Activated CD8-positive, alpha-beta memory T cell treated with anti-CD3 and anti-CD28 coated beads for 48 hours (primary cell): ENCODE measurements around the gene CEP112.
"Not testable (repeated sequence)": the region's sequence is repeated elsewhere in the genome, so short reads cannot be mapped to it uniquely, and the experiment has no call there.

Source experiments
- DNase-seq, 3 experiments: peaks; one replicate each; pipeline ENCODE4 v3.0.0-alpha.2; 2020; ENCODE audit warnings: low read depth in 2 of 3, low spot score in 2 of 3

CEP112 gene

DNA sequence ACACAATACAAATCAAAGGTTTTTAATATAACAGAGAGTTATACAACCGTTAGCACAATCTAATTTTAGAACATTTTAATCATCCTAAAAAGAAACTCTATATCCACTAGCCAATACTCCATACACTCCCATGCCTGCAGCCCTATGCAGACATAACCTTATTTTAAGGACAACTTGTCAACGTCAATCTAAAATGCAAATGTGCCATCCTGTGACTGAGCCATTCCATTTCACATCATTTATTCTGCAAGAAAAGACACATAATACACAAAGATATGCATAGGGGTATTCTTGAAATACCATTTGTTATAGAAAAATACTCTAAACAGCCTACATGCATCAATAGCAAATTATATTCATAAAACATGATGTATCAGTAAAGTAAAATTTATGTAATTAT is 106.7 kb downstream of the CEP112 start:
- DNase-seq, result no peak

DNA sequence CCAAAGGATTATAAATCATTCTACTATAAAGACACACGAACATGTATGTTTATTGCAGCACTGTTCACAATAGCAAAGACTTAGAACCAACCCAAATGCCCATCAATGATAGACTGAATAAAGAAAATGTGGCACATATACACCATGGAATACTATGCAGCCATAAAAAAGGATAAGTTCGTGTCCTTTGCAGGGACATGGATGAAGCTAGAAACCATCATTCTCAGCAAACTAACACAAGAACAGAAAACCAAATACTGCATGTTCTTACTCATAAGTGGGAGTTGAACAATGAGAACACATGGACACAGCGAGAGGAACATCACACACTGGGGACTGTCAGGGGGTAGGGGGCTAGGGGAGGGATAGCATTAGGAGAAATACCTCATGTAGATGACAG is 111.3 kb downstream of the CEP112 start:
- DNase-seq, result not testable (repeated sequence)

DNA sequence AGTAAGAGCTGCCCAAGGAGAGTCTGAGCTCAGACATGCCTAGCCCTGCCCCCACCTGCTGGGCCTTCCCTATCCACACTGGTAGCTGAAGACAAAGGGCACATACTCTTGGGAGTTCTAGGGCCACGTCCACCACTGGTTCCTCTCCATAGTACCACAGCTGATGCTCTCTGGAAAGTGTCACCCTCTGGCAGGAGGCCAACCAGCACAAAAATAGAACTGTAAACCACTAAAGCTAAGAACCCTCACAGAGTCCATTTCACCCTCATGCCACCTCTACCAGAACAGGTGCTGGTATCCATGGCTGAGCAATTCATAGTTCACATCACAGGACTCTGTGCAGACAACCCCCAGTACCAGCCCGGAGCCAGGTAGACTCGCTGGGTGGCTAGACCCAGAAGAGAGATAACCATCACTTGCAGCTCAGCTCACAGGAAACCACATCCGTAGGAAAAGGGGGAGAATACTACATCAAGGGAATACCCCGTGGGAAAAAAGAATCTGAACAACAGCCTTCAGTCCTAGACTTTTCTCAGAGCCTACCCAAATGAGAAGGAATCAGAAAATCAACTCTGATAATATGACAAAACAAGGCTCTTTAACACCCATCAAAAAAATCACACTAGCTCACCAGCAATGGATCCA is 115.3 kb downstream of the CEP112 start:
- DNase-seq, result no peak

DNA sequence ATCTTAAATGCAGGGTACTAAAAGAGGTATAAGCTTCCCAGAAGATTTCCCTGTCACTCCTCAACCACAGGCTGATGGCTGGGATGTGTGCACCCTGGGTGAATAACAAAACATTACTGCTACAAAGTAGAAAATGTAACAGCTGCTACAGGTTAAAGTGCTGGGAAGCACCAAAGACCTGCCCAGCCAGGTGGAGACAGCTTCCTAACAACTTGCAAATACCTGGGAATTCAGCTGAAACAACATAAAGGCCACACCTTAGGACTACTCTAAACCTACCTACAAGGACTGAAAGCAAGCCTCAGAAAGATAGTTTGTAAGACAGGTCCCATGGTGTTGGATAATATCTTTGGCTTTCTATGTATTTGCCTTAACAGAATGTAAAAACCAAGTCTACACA is 118.5 kb downstream of the CEP112 start:
- no peak for DNase-seq

DNA sequence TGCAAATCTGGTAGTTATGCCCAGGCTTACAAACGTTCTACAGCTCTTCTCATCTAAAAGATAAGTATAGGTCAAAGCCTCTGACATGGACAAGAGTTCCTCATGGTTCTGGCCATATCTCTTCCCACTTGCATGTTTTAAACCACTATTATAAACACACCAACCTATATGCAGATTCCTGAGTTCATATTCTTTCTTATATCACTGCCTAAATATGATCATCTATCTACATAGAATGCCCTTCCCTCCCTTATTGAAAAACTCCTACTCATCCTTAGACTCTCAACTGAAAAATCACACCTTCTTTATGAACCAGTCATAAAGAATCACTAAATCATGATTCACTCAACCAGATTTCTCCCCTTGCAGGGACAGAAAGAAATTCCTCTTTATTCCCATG is 128.2 kb downstream of the CEP112 start:
- no peak for DNase-seq

DNA sequence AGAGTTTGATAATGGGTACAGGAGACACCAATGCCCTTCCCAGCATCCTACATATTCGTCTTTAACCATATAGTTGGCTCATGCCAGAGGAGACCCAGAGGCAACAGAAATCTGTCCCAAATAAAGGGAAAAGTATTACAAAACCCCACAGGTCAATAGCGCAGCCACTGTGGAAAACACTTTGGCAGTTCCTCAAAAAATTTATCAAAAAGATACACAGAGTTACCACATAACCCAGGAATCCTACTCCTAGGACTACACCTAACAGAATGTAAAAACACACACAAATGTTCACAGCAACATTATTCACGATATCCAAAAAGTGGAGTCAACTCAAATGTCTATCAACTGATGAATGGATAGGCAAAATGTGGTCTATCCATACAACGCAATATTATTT is 135.8 kb downstream of the CEP112 start:
- no peak for DNase-seq

DNA sequence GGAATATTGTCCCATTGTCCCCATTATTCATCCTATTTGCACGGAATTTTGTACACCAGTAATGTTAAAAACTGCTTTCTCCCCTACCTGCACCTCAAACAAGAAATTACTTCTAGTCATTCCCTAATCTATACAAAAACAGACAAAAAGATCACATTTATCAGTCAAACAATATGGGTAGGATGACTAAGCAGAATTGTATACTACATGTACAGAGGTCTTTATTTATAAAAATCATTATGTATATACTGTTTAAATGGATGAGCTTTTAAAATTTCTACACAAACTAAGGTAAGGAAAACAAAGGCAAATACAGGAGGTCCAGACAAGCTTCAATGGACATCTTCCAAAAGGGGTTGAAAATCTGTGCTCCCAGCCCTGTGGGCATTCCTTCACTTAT is 137.7 kb downstream of the CEP112 start:
- no peak for DNase-seq

DNA sequence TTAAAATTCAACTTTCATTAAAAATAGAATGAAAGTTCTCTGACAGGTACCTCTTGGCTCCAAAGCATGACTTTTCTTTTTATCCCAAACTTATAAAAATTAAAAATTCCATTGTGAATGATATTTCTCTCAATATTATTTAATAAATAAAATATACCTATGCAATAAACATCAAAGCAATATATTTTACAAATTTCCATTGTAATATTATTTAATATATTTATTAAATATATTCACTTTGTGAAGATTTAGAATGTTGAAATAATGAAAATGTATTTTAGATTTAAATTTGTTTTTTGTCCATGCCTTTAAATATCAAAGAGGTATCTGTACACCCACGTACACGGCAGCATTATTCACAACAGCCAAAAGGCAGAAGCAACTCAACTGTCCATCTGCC is 147.8 kb downstream of the CEP112 start:
- DNase-seq, result no peak

DNA sequence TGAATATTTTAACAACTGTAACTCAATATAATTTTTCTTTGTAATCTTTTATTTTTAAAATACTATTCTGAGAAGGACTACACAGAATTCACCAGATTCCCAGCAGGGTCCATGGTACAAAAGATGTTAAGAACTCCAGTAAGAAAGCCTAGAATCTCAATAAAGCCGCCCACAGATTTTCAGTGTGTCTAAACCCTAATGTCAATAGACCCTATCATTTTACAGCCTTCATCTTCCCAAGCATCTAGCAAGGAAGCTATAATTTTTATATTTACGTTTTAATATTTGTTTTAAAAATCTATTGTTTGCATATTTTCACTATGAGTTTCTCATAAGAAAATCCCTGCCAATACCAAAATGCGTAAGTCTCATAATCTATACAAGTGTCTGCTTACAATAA is 148.5 kb downstream of the CEP112 start:
- no peak for DNase-seq

DNA sequence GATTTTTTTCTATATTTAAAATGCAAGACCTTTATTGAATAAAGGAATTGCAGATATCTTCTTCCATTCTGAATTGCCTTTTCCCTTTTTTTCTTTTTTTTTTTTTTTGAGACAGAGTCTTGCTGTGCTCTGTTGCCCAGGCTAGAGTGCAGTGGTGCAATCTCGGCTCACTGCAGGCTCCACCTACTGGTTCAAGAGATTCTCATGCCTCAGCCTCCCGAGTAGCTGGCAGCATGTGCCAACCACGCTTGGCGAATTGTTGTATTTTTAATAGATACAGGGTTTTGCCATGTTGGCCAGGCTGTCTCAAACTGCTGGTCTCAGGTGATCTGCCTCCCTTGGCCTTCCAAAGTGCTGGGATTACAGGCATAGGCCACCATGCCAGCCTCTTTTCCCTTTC is 151.5 kb downstream of the CEP112 start:
- no peak for DNase-seq

DNA sequence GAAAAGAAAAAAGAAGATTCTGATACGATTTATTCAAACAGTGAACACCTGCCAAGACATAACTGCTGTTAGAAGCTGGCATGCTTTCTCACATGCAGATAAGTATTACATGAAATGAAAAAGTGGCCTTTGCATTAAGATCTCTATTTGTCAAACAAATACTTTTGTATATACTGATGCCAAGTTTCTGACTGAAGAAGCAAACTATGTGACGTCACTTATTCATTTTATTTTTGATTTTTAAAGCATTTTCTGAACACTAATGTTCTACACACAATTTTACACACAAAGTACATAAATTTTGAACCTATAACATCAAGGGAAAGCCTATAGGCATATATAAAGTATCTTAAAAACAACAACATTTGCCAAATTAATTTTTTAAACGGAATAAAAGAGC is 153.8 kb downstream of the CEP112 start:
- no peak for DNase-seq

DNA sequence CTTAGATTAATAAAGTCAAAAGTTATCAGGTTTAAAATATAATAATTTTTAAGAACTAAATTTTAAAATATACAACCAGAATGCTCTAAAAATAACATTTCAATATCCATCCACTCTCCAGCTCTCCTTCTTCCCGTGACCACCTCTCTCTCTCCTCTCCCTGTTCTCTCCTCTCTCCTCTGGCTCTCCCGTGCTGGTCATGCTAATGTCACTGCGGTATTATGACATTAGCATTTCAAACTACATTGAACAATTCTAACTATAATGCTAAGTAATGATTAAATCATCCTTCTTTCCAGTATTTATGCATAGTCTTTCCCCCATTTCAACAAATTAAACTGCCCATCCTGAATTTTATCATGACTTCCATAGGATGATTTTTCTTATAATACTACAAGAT is 154.7 kb downstream of the CEP112 start:
- no peak for DNase-seq

DNA sequence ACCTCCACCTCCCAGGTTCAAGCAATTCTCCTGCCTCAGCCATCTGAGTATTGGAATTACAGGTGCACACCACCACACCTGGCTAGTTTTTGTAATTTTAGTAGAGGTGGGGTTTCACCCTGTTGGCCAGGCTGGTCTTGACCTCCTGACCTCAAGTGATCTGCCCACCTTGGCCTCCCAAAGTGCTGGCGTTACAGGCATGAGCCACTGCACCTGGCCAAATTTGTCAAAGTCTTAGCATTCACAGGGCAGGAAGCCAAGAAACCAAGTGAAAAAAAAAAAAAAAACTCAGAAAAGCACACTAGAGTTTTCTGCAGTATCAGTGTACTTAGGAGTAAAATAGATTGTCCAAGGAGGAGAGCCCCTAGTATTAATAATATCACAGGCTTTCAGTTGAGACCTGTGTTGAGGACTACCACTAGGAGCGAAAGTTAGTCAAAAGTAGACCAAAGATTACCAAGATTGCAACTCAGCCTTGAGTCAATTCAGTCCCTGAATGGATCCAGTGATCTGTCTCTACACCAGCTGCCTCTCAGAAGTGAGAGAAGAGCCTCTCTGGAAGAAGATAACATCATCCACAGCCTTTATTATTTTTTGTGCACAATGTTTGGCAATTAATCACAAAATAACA is 159.7 kb downstream of the CEP112 start:
- DNase-seq, result no peak

DNA sequence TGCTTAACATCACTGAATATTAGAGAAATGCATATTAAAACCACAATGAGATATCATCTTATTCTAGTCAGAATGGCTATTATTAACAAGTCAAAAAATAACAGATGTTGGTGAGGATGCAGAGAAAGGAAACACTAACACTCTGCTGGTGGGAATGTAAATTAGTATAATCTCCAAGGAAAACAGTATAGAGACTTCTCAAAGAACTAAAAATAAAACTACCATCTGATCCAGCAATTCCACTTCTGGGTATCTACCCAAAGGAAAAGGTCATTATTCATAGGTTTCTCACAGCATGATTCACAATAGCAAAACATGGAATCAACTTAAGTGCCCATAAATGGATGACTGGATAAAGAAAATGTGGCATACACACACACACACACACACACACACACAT is 166.4 kb downstream of the CEP112 start:
- no peak for DNase-seq

DNA sequence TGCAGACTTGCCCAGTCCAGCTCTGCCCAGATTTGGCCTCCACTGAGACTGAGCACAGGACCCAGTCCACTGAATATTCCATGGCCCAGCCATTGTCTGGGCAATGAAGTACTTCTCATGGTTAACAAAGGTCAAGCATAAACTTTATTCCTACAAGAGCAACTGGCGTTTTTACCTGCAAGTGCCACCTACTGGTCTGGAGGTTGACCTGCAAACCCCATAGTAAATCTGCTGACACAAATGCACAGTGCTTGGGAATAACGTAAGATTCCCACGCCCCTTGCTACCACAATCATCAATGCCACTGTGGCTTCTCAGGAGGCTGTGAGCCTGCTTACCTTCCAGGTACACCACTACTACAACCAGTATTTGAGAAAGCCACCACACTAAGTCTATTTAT is 170.2 kb downstream of the CEP112 start:
- DNase-seq, result no peak

DNA sequence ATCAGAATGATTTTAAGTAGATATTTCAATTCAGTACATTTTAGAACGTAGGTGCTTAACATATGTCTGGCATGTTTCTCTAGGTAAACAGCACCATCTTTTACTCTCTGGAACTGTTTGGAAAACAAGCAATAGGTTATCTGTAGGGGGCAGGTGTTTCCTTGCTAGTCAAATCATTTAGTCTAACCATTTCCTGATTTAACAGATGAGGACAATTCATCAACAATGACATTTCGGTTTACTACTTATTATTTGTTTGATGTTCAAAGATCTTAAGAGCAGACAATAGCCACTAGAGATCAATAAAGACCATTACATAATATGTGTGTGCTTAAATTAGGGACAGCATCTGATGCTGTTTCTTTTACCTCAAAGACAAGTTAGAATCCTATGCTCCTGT is 173.1 kb downstream of the CEP112 start:
- DNase-seq, result no peak

DNA sequence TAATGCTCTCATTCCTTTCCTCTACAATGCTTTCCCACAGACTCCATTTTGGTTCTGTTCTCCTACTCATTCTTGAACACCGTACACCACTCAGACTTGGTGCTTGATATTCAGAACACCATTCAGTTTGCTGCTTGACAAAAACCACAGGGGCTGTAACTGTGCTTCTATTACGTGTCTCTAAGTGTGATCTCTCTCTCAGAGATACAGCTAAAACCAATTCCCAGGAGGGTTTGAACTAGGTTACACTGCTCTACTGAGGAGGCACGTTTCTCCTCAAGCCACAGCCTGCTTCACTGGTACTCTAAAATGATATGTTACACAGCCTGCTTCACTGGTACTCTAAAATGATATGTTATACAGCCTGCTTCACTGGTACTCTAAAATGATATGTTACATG is 175.7 kb downstream of the CEP112 start:
- no peak for DNase-seq

DNA sequence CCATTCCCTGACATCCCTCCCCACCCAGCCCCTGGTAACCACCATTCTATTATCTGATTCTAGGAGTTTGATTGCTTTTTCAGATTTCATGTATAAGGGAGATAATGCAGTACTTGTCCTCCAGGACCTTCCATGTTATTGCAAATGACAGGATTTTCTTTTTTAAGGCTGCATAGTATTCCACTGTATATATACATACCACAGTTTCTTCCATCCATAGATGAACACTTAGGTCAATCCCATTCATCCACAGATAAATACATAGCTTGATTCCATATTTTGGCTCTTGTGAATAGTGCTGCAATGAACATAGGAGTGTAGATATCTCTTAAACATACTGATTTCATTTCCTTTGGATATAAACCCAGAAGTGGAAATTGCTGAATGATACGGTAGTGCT is 183.3 kb downstream of the CEP112 start:
- no peak for DNase-seq

DNA sequence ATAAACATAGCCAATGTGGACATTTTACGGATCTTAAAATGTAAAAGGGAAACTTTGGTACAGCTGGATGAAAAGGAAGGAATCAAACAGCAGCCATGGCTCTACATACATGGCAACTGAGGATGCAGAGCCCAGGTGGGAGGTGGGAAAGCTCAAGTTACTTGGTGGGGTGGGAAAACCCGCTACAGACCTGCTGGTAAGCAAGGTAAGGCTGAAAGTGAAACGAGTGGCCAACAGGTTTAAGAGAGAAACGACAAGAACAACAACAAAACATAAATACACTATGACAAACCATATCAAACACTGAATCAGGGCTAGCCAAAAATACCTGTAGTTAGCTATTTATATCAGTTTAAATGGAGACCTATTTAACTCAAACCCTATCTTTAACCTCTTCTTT is 185.3 kb downstream of the CEP112 start:
- DNase-seq, result no peak

DNA sequence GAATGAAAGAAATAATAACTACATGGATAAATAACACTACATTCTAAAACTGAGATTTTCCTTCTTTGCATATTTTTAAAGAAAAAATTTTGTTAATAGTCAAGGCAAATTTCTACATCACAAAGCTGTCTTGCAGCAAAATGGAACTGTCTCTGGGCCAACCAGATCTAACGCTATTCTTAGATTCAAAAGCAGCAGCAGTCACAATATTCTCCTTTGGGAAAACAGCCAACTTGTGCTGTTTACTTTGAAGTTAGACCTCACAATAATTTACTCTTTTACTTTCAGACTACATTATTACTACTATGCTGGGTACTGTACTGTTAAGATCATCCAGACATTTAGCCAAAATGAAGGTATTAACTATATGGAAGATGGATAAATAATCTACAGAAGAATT is 189.1 kb downstream of the CEP112 start:
- DNase-seq, result no peak

DNA sequence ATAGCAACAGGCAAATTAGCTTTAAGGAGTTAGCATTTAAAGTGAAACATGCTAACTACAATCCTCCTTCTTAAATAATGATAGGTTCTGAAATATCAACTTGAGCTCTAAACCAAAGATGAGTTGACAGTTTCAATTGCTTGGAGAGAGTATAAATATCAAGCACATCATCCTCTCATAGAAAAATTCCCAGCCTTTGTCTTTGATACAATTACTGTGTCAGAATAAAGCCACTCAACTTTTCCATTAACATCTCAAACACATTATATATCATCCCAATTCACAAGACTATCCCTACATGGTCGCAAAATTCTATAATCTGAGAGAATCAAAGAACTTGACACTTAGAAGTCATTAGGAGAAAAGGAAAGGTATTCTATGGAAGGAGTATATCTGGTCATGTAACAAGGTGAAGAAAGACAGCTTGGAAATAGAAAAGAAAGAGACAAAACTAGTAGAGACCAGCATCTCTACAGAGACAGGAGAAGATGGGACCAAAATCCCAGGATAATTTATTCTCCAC is 189.8 kb downstream of the CEP112 start:
- no peak for DNase-seq

DNA sequence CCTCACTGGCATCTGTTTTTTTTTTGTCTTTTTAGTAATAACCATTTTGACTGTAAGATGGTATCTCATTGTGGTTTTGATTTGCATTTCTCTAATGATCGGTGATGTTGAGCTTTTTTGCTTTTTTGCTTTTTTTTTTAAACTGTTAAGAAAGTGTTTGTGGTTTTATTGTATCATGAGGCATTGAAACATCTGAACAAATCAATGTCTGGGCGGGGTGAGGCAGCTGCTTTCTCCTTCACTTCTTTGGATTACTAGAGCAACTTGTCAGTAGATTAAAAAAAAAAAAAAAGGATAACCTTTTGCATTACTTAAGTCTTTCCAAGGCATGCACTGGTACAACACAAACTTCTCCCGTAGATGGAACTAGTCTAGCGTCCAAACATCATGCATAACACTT is 191.7 kb downstream of the CEP112 start:
- DNase-seq, result no peak

DNA sequence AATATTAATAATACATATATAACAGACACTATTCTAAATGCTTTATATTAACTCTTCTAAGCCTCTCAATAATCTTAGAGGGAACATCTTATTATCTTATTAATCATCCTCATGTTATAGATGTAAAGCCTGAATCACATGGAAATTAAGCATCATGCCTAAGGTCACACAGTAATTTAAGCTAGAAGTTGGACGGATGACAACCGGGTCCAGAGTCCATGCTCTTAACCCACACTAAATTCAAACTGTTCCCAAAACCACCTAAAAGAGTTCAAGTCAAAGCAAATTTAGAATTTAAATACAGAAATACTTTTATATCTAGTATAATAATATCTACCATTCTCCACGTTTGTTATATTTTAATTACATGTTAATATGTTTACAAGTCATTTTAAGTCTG is 193.3 kb downstream of the CEP112 start:
- DNase-seq, result no peak
